HEK293 (cell line): ENCODE measurements around the gene MYOM3.

Experiments used
- CTCF ChIA-PET: fragments of 350-600 bp; formaldehyde crosslinking; extraction: SDS; loops from one replicate; lab custom pipeline; 2021; ENCODE audit warnings: antibody characterized with exemption; lab: Yijun Ruan, JAX
- POLR2A ChIA-PET: fragments of 300-600 bp; formaldehyde crosslinking; extraction: SDS; loops from one replicate; lab custom pipeline; 2020; ENCODE audit warnings: antibody characterized with exemption, inconsistent platforms; lab: Yijun Ruan, JAX
- H3K27ac ChIP-seq: fragments of 200-500 bp; sonication (Bioruptor generic); 2 replicates; pipeline ENCODE4 v1.5.1; 2014; ENCODE audit warnings: low read depth, low read length, control low read depth, inconsistent platforms; ENCODE audit errors: extremely low read depth
- H3K36me3 ChIP-seq, 2 experiments: fragments of 200-500 bp in 1 of 2; sonication (Bioruptor generic) in 1 of 2; 1 replicate in 1 of 2; 2 replicates in 1 of 2; pipeline ENCODE4 v1.5.1; 2014 to 2017; ENCODE audit warnings: inconsistent platforms in 2 of 2, low read length in 2 of 2; ENCODE audit not compliant: control insufficient read depth in 2 of 2, insufficient read depth in 1 of 2
- H3K4me1 ChIP-seq: fragments of 200-500 bp; sonication (Bioruptor generic); 2 replicates; pipeline ENCODE4 v1.5.1; 2014; ENCODE audit warnings: mild to moderate bottlenecking, low read length, inconsistent platforms; ENCODE audit not compliant: control insufficient read depth, insufficient read depth
- H3K4me3 ChIP-seq: 2 replicates; pipeline ENCODE4 v1.5.1; 2011; ENCODE audit warnings: low read depth, mild to moderate bottlenecking, control low read depth, low read length, moderate library complexity
- H3K9me3 ChIP-seq: fragments of 200-500 bp; sonication (Bioruptor generic); 2 replicates; pipeline ENCODE4 v1.5.1; 2014; ENCODE audit warnings: low read depth, low read length, inconsistent platforms; ENCODE audit not compliant: control insufficient read depth, insufficient read depth
- HIC1 ChIP-seq: fragments of 450-650 bp; formaldehyde crosslinking; IDR thresholded peaks from 2 replicates; pipeline ENCODE4 v1.5.1; 2016; ENCODE audit warnings: missing biosample characterization, missing genetic modification characterization
- INSM2 ChIP-seq: fragments of 450-650 bp; formaldehyde crosslinking; IDR thresholded peaks from 2 replicates; pipeline ENCODE4 v1.5.1; 2016; ENCODE audit warnings: missing biosample characterization, missing genetic modification characterization
- SALL2 ChIP-seq: fragments of 450-650 bp; formaldehyde crosslinking; IDR thresholded peaks from 2 replicates; pipeline ENCODE4 v1.5.0; 2017; ENCODE audit warnings: missing biosample characterization, mild to moderate bottlenecking, missing genetic modification characterization, borderline replicate concordance
- ZBTB17 ChIP-seq: fragments of 450-650 bp; formaldehyde crosslinking; IDR thresholded peaks from 2 replicates; pipeline ENCODE4 v1.5.1; 2016; ENCODE audit warnings: missing biosample characterization, missing genetic modification characterization
- ZBTB21 ChIP-seq: fragments of 450-650 bp; formaldehyde crosslinking; IDR thresholded peaks from 2 replicates; pipeline ENCODE4 v1.5.1; 2017; ENCODE audit warnings: missing biosample characterization, missing genetic modification characterization
- ZBTB7A ChIP-seq: fragments of 450-650 bp; formaldehyde crosslinking; IDR thresholded peaks from 2 replicates; pipeline ENCODE4 v1.5.1; 2016; ENCODE audit warnings: low read depth, missing biosample characterization, missing genetic modification characterization
- ZFP69B ChIP-seq: fragments of 450-650 bp; formaldehyde crosslinking; IDR thresholded peaks from 2 replicates; pipeline ENCODE4 v1.5.1; 2016; ENCODE audit warnings: missing biosample characterization, missing genetic modification characterization
- ZNF175 ChIP-seq: fragments of 450-650 bp; formaldehyde crosslinking; IDR thresholded peaks from 2 replicates; pipeline ENCODE4 v1.5.1; 2016; ENCODE audit warnings: missing biosample characterization, missing genetic modification characterization
- ZNF239 ChIP-seq: fragments of 450-650 bp; formaldehyde crosslinking; IDR thresholded peaks from 2 replicates; pipeline ENCODE4 v1.5.1; 2016; ENCODE audit warnings: missing biosample characterization, missing genetic modification characterization
- ZNF366 ChIP-seq: fragments of 450-650 bp; formaldehyde crosslinking; conservative IDR thresholded peaks from 2 replicates; pipeline ENCODE4 v1.5.1; 2016; ENCODE audit warnings: missing biosample characterization, missing genetic modification characterization
- ZNF518A ChIP-seq: fragments of 450-650 bp; formaldehyde crosslinking; conservative IDR thresholded peaks from 2 replicates; pipeline ENCODE4 v1.5.1; 2016; ENCODE audit warnings: low read depth, missing biosample characterization, missing genetic modification characterization
- ZSCAN30 ChIP-seq: fragments of 450-650 bp; IDR thresholded peaks from 2 replicates; pipeline ENCODE4 v1.5.1; 2018; ENCODE audit warnings: missing biosample characterization, mild to moderate bottlenecking, missing genetic modification characterization, moderate library complexity
- ZSCAN4 ChIP-seq: fragments of 450-650 bp; formaldehyde crosslinking; IDR thresholded peaks from 2 replicates; pipeline ENCODE4 v1.5.1; 2017; ENCODE audit warnings: missing biosample characterization, missing genetic modification characterization
- TF ChIP-seq, protein P1 (sequence below): fragments of 450-650 bp; formaldehyde crosslinking; IDR thresholded peaks from 2 replicates; pipeline ENCODE4 v1.5.1; 2016; ENCODE audit warnings: missing biosample characterization, missing genetic modification characterization

Gene MYOM3

DNA sequence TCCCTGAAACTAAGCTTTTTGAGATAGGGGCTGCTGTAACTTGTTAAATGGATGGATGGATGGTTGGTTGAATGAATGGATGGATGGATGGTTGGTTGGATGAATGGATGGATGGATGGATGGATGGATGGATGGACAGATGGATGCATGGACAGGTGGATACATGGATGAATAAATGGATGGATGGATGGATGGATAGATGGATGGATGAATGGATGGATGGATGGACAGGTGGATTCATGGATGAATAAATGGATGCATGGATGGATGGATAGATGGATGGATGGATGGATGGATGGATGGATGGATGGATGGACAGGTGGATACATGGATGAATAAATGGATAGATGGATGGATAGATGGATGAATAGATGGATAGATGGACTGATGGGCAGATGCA is 26.9 kb downstream of the MYOM3 start:
- Histone ChIP-seq H3K9me3 (no peaks in the 10 kb centered on the region), H3K27ac (no peak overlapping the region), H3K36me3 (no peaks in the 10 kb centered on the region), H3K4me1 (no peaks in the 10 kb centered on the region), H3K4me3 (no peak overlapping the region)
- ChIA-PET CTCF (interaction anchor here (0.6 to 1.1 kb wide), 4 partner anchors 14 to 306 kb away, joined by 3 to 4 read pairs (median 3); no protein-coding TSS in a partner anchor), POLR2A (no interaction called here)
- TF ChIP-seq ZBTB17 (tag by site-specific recombination) (peak; percentile 92), ZFP69B (tag by site-specific recombination) (no peak), ZSCAN4 (tag by site-specific recombination) (no peak), SALL2 (tag by site-specific recombination) (no peak), HIC1 (tag by site-specific recombination) (no peak), ZNF175 (tag by site-specific recombination) (no peak), ZNF366 (tag by site-specific recombination) (peak; percentile 98), ZBTB7A (no peak), ZBTB21 (tag by site-specific recombination) (no peak), ZNF239 (tag by site-specific recombination) (no peak), ZNF518A (tag by site-specific recombination) (no peak), INSM2 (no peak), ZSCAN30 (tag by site-specific recombination) (no peak)
- TF ChIP-seq, protein P1, sequence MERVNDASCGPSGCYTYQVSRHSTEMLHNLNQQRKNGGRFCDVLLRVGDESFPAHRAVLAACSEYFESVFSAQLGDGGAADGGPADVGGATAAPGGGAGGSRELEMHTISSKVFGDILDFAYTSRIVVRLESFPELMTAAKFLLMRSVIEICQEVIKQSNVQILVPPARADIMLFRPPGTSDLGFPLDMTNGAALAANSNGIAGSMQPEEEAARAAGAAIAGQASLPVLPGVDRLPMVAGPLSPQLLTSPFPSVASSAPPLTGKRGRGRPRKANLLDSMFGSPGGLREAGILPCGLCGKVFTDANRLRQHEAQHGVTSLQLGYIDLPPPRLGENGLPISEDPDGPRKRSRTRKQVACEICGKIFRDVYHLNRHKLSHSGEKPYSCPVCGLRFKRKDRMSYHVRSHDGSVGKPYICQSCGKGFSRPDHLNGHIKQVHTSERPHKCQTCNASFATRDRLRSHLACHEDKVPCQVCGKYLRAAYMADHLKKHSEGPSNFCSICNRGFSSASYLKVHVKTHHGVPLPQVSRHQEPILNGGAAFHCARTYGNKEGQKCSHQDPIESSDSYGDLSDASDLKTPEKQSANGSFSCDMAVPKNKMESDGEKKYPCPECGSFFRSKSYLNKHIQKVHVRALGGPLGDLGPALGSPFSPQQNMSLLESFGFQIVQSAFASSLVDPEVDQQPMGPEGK: no peak
